NCI-H1105 (cell line): ENCODE data around the gene ATP1A1.
A peak's percentile ranks its signal among the peaks of the same experiment; 100 is the strongest.

Experiments
- DNase-seq: peaks from one replicate; lab custom pipeline; 2025; lab: John Stamatoyannopoulos, UW

ATP1A1 gene

DNA sequence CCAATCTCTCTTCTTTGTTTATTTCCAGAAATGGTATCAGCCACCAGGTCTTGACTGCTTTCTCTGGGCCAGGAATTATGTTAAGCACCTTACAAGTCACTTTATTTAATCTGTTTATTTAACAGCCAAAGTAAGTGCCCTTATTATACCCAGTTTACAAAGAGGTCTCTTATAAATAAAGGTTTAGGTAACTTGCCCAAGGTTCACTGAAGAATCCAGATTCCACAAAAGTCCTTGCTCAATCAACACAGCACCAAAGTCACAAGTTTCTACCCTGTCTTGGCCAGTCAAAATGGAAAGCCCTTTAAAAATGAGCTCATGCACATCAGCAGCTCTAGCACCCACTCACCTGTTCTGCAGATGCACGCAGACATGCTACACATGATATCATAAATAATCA is 28.0 kb upstream of the ATP1A1 start:
- no peak for DNase-seq

DNA sequence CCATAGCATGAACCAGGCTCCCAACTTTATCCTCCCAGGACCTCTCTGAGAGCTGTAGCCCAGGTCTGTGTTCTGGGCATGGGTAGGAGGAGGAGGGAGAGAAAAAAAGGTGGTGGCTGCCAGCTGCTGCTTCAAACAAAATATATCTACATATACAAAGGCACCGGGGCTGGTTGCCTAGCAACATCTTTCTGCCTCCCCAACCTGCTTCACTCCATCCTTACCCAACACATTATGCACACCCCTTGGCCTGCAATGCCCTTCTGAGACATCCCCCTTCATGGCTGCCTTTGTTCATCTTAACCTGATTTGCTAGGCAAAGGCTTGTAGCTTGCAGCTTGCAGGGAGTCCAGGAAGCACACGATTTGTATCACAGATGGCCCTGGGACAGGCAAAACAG is 27.2 kb upstream of the ATP1A1 start:
- DNase-seq = peak; percentile 12

DNA sequence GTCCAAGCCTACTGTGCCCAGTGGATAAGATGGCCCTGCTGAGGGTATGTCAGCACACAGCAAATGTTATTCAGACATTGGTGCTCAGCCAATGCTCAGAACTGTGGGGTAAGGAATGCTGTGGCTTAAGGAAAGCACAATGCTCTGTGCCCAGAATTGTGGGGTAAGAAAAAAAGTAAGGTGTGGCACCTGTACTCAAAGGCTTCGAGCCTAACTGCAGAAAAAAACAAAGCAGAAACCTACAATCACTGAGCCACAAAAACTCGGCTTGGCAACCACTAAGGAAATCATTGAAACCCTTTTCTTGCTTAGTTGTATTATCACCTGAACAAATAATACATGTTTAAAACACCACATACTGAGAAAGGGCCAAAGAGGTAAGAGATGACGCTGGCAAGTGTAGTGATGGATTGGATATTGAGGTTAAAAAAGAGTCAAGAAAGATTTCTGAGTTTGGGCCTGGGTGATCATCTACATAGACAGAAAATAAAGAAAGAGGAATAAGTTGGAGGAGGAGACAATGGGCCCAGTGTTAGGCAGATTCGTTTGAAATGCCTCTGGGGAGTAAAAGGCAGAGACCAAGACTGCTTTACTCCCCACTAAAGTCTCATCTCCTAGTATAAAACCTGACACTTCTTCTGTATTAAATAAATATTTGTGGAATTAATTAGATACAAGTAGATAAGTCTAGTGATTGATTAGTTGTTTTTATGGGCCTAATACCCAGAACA is 25.9 kb upstream of the ATP1A1 start:
- DNase-seq = no peak

DNA sequence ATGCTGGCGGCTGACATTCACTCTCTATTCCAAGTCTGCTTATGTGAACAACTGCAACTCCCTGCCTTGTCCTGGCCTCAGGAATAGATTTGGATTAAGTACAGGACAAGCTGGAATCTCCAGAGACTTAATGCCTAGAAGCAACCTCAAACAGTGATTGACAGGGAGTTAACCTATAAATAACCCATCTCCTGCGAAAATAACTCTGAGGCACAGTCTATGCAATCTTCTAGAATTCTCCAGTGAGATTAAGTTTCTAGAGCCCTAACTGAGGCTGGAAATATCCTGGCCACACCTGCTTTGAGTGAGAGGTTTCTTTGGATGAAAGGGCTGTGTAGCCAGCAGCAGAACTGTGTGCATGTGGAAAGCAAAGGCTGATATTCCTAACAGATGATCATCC is 25.3 kb upstream of the ATP1A1 start:
- no peak for DNase-seq

DNA sequence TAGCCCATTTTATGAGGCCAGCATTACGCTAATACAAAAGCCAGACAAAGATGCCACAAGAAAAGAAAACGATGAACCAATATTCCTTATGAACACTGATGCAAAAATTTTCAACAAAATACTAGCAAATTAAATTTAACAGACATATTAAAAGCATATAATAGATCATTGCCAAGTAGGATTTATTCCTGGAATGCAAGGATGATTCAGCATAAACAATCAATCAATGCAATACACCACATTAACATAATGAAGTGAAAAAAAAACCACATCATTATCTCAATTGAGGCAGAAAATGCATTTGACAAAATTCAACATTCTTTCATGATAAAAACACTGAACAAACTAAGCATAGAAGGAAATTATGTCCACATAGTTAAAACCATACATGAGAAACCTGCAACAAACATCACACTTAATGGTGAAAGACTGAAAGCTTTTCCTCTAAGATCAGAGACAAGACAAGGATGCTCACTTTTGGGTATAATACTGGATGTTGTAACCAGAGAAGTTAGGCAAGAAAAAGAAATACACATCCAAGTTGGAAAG is 22.9 kb upstream of the ATP1A1 start:
- no peak for DNase-seq

DNA sequence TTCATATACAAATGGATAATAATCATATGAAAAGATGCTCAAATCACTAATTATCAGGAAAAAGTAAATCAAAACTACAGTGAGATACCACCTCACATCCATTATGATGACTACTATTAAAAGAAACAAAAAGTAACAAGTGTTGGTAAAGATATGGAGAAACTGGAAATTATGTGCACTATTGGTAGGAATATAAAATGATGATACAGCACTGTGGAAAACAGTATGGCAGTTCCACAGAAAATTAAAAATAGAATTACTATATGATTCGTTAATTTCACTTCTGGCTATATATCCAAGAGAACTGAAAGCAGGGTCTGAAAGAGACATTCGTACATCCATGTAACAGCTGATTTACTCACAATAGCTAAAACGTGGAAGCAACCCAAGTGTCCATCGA is 21.1 kb upstream of the ATP1A1 start:
- DNase-seq = no peak

DNA sequence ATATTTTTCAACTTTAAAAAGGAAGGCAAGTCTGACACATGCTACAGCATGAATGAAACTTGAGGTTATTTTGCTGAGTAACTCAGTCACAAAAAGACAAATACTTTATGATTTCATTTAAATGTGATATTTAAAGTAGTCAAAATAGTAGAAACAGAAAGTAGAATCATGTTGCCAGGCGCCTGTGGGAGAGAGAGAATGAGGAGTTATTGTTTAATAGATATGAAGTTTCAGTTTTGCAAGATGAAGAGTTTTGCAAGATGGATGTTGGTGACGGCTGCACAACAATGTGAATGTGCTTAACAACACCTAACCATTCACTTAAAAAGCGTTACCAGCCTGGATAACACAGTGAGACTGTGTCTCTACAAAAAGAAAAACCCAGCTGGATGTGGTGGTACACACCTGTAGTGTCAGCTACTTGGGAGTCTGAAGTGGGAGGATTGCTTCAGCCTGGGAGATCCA is 20.7 kb upstream of the ATP1A1 start:
- no peak for DNase-seq

DNA sequence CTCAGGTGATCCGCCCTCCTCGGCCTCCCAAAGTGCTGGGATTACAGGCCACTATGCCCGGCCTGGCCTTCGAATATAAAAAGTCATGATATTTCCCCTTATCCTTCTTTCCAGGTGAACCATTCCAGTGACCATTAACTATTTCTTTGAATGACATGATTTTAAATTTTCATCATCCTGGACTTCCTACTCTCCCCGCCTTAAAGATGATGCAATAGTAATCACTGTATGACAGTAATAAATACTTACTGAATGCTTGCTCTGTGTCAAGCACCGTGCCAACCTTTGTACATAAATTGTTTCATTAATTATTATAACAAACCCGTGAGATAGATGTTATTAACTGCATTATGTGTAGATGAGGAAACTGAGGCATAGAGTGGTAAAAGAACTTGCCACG is 19.9 kb upstream of the ATP1A1 start:
- DNase-seq = no peak

DNA sequence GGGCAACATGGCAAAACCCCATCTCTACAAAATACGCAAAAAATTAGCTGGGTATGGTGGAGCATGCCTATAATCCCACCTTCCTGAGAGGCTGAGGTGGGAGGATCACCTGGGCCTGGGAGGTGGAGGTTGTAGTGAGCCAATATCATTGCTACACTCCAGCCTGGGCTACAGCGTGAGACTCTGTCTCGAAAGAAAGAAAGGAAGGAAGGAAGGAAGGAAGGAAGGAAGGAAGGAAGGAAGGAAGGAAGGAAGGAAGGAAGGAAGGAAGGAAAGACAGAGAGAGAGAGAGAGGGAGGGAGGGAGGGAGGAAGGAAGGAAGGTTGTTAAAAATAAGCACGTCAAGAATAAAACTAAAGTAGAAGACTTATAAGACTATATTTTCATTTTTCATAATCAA is 17.0 kb upstream of the ATP1A1 start:
- no peak for DNase-seq

DNA sequence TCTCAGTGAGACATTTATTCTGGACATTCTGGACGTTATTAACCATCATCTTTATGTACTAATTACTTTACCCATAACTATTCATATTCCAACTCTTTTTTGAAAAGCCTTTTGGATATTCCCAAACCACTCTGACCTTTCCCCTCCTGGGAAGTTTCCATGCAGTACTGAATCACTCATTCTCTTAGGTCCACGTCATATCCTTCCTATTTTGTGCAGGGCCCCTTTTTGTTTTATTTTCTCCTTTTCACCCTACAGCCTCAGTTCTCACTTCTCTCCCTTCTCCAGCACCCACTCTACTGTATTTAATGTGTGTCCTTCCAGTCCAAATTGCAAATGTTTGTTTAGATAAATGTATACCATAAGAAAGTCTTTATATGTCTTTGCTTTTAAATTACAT is 16.4 kb upstream of the ATP1A1 start:
- DNase-seq = no peak

DNA sequence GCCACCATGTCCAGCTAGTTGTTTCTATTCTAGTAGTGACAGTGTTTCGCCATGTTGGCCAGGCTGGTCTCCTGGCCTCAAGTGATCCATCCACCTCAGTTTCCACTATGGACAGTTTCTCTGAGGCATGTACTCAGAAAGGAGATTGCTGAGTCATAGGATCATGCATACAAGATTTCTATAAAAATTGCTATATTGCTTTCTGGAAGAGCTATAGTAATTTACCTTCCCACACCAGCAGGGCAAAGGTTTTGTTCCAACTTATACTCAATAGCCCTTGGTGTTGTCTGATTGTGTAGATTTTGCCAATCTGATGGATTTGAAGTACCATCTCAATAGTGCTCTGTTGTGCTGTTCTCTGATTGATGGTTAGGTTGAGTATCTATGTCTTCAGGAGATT is 15.6 kb upstream of the ATP1A1 start:
- DNase-seq = no peak

DNA sequence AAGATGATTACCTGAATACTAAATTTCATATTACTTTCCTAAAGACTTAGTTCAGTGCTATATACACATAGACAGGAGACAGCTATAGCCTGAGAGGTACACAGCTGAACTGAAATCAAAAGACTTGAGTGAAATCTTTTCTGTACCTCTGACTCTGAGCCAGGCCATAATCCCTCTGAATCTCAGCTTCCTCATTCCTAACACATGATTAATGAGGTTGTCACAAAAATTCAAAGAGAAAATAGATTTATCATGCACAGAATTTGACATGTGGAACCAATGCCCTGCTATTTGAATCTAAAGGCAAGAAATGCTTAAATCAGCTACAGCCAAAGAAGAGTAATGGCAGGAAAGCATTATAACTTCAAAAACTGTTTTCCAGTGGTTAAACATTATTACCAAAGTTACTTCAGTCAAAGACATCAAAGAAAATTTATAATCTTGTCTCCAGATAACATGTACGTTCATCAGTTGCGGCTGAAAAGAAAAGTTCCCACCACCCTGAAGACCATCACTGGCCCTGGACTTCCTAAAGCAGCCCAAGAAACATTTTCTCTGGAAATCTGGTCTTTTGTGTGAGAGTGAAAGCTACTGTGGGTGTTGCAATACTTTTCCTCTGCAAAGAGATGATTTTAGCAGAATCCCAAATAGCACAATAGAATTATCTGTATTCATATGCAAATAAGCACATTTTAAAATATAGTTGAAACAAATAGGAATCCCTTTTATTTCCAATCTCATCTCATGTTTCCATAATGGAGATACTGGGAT is 13.8 kb upstream of the ATP1A1 start:
- DNase-seq = no peak

DNA sequence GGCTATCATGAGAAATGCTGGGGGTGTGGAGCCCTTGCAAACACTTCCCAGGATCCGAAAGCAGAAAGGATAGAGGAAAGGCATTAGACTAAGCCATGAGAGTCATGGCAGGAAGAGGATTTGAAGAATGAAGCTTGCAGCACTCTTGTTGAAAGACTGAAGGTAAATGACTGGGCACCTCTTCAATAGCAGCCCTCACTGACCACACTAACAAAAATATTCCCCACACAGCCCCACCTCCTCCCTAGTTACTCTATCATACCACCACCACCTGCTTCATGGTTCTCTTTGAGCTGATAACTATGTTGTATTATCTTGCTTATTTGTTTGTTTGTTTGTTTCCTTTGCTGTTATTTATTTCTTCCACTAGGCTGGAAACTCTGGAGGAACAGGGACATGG is 13.2 kb upstream of the ATP1A1 start:
- no peak for DNase-seq

DNA sequence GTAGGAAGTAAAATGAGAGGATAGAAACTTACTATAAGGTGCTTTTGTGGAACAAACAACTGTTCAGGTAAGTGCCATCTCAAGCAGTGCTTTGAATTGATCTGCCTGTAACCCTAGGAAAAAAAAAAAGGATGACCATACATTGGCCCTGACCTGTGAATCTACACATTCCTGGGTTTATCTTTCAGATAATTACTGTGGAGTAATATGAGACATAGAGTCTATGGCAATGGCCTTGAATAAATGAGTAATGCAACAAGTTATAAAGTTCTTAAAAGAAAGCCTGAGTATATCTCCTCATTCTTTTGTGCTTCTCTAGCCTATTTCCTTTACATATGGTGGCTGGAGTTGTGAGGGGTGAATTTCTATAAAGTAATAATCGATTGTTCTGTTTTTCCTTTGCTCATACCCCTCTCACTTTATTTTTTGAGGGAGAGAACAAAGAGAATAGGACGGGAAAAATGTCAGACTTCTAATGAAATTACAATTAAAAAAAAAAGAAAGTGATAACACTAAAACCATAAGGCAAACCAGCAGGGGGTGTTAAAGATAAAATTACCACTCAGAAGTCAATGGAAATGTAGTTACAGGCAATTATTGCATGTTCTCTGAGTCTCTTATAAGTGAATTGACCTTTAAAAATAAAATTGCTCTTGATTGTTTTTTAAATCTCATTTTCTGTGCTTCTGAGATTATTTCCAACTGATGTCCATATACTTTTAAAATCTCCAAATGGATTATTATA is 12.4 kb upstream of the ATP1A1 start:
- no peak for DNase-seq

DNA sequence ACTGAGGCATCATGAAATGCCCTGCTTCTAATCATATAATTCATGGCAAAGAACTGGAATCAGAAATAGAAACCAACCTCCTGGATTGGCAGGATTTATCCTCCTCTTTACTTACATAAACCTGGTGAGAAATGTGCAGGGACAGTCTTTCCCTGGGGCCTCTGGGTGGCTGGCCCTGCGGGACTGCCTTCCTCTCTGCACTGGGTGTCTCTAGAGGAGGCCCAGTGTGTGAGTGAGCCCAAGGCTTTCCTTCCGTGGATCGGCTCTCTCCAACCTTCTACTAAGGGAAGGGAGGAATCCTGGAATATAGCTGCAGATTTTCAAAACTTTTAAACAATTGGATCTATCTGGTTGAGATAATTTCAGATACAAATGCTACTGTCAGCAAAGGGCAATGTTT is 11.4 kb upstream of the ATP1A1 start:
- no peak for DNase-seq

DNA sequence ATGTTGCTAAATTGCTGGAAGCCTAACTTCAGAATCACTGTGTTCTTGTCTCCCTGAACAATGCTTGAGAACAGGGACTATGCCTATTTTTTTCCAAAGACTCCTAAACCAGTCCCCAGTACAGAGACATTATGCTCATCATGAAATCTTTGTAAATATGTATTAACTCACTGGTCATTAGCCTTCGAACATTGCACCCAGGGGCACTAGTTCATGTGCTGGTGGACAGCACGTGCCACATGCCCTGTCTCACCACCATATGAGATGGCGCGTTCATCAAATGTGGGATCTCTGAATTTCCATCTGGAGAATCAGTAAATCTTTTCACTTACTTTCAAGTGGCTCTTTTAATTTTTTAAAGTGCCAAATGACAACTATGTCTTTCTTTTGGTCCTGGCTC is 11.0 kb upstream of the ATP1A1 start:
- no peak for DNase-seq

DNA sequence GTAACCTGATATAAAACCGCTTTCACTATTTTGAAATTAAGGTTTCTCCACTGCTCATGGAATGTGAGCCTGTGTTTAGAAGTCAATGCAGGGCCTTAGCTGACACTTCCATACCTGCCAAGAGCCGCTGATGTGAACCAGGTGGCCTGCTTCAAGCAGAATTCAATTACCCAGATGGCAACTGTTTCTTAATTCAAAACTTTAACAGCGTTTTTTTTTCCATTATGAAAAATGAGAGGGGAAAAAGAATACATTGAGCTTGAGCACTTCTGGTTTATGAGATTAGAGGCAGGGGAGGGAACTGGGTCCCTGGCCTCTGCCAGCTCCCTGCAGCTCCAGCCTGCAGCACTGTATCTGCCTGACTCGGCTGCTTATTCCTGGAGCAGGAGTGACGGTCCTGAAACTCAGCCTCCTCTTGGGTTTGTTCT is 7.7 kb upstream of the ATP1A1 start:
- no peak for DNase-seq

DNA sequence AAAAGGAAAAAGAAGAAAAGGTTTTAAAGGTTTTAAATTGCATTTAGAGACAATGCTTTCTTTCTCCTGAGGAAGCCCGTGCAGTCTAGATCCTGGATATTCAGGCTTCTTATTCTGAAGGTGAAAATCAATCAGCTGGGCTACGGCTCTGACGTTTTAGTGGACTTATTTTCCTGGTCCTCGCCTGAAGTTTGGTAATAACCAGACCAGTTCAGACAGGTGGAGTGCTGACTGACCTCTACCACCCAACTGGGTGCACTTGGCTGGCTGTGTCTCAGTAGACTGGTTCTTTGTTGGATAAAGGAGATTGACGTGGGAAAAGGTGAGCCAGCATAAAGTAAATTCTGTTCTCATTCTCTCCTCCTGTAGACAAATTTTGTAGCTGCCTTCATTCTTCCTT is 7.2 kb upstream of the ATP1A1 start:
- DNase-seq = no peak

DNA sequence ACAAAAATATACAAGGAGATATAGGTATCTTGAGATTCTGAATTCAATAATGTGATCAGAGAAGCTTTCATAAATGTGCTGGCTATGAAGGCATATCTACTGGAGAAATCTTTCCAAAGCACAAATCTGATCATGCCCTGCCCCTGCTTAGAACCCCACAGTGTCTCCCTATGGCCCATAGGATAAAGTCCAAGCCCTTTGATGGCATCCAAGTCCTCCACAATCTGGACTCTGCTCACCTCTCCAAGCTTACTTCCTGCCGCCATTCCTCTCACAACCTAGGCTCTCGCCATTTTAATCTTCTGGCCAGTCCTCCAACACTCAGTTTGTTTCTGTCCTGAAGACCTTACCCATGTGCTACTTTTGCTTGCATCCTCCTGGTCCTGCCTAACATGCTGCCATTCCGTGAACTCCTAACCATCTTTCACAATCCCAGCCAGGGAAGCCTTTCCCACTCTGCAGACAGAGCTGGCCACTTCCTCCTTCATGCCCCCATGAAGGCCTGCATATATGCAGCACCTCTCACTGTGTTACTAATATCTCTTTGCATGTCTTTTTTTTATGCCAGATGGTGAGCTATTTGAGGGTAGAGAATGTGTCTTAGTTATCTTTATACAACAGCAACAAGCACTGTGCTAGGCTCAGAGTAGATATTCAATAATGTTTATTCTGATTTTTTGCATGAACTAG is 5.6 kb upstream of the ATP1A1 start:
- DNase-seq = no peak

DNA sequence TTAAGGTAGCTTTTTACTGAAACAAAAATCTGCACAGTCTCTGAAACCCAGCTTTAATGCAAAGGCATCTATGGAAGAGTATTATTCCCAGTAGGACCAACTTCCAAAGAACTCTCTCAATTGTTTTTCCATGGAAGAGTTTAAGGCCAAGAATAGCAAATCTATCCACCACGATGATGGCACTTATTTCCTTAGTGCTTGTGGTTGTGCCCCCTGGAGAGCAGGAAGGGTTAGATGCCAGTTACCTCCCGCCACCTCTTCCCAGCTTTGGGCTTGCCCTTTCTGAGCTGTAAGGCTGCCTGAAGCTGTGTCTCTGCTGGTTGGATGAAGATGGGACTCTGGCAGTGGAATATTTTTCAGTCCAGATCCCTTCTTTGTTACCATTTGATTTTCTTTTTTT is 4.8 kb upstream of the ATP1A1 start:
- DNase-seq = no peak

DNA sequence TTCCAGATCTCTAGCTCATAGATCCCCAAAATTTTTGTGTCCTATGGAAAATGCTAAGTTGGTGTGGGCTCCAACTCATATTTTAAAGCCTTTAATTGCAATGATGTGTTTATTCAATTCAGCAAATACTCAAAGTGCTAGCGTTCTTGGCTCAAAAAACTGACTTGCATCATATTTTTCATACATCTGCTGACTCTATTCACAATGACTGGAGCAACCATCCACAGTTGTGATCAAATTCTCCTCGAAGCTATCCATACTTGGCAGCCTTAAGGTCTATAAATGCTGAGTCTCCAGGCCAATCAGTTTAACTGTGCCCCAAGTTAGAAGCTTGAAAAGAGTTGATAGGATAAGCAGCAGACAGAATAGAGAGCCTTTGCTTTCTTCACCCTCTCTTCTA is 2.9 kb upstream of the ATP1A1 start:
- no peak for DNase-seq

DNA sequence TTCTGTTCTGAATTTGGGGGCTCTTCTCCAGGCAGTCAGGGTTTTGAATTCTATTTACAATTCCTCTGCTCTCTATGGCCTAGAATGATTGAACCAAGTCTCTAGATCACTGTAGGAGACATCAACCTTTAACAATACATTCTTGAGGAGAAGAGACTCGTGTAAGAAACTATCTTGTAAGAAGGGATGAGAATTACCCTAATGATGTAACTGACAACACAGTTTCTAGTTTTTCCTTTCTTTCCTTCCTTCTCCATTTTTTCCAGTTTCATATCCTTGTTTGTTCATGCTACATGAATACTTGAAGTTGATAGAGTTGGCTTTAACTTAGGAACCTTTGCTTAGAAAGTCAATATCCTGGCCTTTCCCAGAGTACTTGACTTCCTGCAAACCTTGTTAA is 1.3 kb upstream of the ATP1A1 start:
- DNase-seq = no peak
